GM18502 (cell line): Measurements from ENCODE around the gene PCSK6.
A peak's percentile ranks its signal among the peaks of the same experiment; 100 is the strongest.

Experiments
- ATAC-seq: cut with Tn5 transposase; IDR thresholded peaks from one replicate; pipeline ENCODE4 v1.9.1; 2021; ENCODE audit warnings: mild to moderate bottlenecking; ENCODE audit not compliant: unreplicated experiment, poor library complexity

Gene PCSK6

DNA sequence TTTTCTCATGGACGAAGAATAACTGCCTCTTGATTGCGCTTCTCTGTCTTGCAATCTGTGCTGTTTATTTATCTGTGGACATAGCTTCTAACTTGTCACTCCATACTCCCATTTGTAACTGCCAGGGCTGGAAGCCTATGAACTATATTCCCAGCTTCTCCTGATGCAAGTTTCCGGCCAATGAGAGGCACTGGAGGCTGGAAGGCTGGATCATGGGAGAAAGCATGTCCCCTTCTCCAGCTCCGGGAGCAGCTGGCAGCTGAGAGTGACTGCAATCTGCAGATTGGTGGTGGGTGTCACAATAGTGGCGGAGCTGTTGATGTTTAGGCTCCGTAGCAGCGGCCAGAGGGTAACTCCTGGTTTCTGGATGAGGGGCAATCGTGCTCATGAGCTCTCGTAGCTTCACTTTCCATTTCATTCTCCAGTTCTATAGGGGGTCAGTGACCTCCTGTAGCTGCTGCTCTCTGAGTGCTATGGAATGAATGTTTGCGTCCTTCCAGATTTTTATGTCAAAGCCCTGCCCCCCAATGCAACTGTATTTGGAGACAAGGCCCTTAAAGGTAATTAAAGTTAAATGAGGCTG, 35.7 kb upstream of the PCSK6 start:
- ATAC-seq = no peak

DNA sequence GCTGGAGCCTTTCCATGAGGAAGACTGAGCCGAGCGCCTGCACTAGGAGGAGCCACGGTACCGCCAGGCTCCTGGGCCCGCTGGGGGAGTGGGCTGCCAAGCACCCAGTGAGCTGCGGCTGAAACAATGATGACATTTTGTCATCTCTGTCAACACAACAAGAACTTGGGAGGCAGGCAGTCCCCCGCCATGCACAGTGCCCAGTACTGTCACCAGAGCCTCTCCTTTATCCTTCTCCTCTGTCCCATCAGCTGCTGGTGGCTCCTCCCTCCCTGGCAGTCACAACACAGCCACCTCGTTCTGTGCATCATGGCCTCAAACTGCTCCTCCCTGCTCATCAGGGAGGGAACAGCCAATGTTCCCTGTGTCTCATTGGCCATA, 34.0 kb upstream of the PCSK6 start:
- ATAC-seq = no peak

DNA sequence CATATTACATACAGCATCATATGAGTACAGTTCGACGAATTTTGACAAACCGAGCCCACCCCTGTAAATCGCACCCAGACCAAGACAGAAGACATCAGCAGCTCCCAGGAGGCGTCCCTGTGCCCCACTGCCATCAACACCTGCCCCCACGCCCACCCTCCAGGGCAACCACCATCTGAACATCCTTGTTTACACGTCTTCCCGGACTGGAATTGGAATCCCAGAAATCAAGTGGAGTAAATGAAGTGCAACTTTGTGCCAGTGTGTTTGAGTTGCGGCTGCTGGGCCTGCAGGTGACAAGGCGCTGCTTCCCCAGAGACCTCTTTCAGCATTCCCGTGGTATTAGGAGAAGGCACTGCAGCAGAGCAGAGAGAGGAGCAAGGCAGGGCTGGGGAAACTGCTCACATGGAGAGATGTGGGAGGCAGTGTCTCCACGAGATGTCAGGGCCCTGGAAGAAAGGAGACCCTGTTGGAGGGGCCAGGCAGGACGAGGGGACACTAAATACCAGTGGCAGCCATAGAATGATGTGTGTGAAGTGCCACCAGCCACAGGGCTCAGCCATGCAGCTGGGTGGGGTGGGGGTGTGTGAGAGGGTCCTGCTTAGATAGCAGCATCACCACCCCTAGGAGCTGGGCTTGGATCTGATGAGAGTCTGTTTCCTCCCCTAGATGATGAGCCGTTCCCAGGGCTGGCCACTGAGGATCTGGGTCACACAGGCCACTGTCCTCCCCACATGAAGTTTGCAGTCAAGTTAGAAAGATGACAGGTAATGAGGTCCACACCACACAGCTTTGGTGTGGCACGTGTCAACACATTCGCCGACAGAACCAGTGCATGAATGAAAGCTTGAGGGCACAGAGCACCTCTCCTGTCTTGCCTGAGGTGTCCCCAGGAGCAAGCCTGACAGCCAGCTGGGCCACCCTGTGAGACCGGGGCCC, 33.4 kb upstream of the PCSK6 start:
- no peak for ATAC-seq

DNA sequence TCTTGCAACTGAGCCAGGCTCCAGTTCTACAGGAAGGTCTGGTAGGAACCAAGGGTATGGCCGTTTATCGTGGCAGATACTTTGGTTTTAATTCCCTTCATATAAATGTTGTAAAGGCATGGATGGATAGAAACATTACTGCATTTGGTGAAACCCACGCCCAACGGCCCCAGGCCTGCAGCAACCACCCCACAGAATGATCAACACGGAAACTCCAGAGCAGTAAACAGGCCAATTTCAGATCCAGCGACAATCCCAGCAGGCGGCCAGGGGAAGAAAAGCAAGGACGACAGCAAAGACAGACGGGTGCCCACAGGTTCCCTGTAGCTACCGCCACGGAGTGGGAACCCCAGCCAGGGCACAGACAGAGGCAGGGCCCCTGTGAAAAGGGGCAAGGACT, 32.6 kb upstream of the PCSK6 start:
- no peak for ATAC-seq

DNA sequence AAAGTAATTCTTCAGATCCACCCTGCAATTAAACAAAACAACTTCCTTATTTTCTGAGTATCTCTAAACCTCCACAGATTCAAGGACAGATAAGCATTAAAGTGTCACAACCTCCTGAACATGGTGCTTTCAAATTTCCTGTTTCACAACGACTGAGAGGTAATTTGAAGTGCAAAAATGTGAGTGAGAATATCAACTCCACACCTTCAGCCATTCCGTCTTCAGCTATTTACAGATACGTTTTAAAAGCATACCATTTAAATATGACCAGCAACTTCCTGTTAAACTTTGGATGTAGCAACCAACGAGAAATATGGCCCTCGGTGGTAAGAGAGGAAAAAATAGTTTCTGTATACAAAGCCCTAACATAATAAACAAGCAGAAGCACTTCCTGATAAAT, 32.1 kb upstream of the PCSK6 start:
- ATAC-seq = no peak

DNA sequence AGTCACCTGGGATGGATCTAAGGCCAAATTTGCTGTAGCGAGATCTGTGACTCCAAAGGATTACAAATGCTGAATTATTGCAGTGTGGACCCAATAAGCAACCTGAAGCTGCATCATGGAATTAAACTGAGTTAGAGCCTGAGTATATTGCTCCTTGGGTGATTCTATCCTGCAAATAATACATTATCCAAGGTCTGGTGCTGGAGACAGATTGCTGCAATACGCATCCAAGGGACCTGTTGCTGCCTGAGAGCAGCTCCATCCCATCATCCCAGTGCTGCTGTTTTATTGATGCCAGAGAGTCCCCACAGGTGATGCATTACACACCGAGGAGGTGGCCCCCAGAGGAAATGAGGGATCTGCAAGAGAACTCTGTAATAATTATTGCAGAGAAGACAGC, 31.6 kb upstream of the PCSK6 start:
- ATAC-seq = no peak

DNA sequence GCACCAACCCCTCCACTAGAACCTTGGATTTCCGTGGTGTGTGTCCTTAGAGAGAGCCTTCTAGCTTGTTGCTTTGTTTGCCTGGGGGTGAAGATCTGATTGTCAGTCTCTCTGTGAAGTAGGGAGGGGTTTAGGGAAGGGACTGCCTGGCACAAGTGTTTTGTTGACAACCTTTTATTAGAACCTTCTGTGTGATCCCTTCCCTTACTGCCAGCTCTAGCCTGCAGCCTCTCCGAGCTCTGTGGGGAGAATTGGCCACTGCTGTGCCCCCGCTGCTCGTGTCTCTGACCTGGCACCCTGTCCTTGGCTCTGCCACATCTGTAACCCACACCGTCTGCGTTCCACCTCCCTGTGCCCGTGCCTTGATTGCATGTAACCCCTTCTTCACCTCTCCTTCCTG, 30.9 kb upstream of the PCSK6 start:
- no peak for ATAC-seq

DNA sequence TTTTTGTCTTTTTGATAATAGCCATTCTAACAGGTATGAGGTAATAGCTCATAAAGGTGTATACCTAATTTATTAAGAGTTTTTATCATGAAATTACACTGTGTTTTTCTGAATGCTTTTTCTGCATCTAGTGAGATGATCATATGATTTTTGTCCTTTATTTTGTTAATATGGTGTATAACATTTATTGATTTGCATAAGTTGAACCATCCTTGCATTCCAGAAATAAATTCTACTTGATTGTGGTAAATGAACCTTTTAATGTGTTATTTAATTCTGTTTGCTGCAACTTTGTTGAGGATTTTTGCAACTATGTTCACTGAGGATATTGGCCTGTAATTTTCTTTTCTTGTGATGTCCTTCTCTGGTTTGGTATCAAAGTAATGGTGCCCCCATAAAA, 28.0 kb upstream of the PCSK6 start:
- no peak for ATAC-seq

DNA sequence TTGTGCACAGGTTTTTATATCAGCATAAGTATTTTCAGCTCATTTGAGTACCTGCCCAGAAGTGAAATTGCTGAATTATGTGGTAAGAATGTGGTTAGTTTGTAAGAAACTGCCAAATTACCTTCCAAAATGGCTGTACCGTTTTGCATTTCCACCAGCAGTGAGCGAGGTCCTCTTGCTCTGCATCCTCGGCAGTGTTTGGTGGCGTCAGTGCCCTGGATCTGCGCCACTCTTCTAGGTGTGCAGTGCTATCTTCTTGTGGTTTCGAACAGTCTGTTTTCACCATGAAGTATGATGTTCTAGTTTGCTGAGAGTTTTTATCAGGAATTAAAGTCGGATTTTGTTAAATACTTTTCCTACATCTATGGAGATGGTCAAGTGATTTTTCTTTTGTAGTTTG, 24.8 kb upstream of the PCSK6 start:
- no peak for ATAC-seq

DNA sequence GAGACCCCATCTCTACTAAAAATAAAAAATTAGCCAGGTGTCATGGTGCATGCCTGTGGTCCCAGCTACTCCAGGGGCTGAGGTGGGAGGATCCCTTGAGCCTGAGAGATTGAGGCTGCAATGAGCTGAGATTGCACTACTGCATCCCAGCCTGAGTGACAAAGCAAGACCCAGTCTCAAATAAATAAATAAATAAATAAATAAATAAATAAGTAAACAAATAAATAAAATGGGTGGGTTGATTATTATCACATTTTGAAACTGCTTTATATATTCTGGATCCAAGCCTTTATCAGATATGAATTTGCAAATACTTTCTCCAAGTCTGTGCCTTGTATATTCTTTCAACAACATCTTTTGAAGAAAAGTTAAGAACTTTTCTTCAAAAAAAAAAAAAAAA, 22.2 kb upstream of the PCSK6 start:
- ATAC-seq = no peak

DNA sequence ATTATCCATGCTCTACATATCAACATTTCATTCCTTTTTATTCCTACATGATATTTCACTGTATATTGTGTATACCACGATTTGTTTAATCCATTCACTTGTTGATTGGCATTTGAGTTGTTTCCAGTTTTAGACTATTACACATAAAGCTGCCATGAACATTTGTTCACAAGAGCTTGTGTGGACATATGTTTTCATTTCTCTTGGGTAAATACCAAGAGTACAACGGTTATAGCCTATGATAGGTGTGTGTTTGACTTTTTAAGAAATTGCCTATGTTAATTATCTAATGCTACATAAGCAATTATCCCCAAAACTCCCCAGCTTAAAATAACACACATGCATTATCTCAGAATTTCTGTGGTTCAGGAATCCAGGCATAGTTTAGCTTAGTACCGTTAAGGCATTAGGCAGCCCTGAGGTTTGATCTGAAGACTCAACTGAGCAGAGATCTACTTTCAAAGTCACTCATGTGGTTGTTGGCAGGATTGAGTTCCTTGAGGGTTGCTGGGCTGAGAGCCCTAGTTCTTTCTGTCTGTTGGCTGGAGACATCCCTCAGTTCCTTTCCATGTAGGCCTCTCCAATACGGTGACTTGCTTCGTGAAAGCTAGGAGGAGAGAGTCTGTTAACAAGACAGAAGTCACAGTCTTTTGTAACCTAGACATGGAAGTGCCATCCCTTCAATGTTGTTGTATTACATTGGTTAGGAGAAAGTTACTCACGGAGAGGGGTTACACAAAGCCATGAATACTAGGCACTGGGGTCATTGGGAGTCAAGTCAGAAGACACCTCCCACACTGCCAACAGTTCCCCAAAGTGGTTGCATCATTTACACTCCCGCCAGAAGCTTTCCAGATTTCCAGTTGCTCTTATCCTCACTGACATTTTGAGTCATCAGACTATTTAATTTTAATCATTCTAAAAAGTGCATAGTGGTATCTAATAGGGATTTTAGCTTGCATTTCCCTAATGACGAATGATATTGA, 21.0 kb upstream of the PCSK6 start:
- ATAC-seq = no peak

DNA sequence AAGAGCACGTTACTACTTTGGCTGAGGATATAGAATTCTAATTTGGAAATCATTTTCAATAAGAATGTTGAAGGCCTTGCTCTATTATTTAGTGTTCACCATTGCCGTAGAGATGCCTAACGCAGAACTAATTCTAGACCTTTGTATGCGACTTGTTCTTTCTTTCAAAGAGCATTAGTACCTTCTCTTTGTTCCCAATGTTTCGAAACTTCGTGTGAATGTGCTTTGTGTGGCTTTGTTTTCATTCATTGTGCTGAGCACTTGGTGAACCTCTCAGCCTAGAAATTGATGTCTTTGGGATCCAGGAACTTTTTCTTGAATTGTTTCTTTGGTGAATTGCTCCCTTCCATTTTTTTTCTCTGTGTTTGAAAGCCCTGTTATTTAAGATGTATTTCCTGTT, 19.8 kb upstream of the PCSK6 start:
- ATAC-seq = no peak

DNA sequence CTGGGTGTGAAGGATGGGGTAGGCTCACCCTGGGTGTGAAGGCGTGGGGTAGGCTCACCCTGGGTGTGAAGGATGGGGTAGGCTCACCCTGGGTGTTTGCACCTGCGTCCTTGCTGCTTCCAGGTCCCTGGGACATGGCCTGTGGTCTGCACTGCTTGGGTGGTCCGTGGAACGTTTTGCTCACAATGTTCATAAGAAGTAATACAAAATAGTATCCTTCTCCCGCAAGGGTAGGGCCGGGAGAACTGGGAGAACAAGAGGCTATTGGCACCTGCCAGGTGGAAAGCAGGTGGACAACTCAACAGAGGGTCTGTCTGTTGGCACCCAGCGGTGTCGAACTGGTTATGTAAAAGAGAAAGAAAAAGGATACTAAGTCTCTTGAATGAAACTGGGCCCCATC, 17.0 kb upstream of the PCSK6 start:
- ATAC-seq = no peak

DNA sequence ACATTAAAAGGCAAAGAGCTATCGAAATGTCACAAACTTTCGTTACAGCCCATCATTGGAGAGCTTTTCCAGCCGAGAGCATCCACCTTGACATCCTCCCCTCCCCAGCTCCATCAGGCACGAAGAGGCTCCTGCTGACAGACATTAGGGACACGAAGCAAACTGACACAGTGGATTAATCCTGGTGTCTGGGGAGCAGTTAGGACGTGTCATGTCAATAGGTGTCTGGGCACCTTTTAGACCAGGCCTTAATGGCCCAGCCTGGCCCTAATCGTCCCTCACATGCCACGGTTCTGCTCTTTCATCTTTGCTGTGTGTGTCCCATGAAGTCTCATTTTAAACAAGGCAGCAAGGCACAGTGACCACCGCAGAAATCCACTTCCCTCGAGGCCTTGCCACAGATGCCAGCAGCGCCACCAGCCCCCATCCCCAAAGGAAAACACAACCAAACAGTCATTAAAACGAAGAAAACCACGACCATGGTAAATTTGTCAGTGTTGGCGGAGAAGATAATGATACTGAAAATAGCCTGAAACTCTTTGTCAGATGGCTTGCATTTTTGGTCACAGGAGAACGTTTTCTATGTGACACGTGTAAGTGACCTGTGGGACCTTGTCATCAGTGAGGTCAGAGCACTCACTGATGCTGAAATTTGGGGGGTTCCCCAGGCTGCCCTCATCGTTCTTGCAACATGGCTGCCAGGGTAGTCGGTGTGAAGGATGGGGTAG, 16.3 kb upstream of the PCSK6 start:
- no peak for ATAC-seq

DNA sequence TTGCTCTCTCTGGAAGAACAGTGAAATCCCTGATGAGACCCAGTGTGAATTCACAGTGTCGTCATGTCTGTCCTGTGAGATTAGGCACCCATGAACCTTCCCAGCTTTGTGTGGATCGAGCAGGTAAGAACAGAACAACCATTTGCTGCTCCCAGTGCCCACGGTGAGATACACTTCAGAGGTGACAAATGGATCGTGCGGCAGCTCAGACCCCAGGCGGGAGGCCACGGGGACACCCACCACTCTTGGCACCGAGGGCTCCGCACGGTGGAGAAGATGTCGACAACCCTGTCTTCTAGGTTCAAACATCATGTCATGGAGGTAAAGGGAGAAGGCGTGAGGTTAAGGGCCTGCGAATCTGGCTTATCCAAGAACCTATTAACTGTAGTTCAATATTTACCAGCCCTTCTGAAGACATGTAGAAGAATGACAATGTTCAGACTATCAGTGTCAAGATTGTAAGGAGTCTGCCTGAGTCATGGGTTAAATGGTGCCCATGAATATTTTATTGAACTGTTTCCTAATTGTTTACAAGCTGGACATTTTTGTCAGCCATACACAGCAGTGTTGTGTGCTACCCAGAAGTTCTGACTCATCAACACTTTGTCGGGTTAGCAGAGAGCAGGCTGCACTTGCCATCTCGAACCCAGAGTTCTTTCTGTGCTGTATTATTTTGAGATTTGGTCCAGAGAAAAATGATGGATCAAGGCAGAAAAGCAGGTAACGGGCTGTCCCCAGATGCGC, 15.5 kb upstream of the PCSK6 start:
- no peak for ATAC-seq

DNA sequence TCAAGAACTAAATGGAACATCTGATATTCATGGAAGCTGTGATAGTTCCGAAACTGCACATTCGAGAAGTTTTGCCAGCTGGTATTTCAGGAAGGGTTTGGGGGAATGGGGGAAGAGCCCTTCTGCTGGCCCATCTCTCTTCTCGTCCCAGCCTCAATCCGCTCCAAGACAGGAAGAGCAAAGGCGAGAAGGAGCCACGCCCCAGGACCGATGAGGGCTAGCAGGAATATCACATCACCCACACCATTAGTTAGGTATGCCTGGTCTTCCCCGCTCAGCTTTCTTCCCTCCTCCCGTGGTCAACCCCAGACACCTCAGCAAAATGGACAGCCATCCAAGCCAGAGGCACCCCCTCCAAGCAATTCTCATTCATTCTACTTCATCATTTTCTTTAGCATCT, 14.9 kb upstream of the PCSK6 start:
- ATAC-seq = no peak

DNA sequence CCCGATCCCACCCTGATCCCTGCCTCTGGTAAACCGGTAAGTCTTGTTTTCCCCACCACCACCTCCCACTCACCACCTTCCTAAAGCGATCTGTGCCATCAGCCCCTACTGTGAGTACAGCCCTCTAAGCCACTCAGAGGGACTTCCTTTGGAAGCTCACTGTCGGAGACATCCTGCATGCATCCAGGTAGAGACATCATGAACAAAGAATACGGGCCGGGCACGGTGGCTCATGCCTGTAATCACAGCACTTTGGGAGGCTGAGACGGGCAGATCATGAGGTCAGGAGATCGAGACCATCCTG, 13.7 kb upstream of the PCSK6 start:
- ATAC-seq = no peak

DNA sequence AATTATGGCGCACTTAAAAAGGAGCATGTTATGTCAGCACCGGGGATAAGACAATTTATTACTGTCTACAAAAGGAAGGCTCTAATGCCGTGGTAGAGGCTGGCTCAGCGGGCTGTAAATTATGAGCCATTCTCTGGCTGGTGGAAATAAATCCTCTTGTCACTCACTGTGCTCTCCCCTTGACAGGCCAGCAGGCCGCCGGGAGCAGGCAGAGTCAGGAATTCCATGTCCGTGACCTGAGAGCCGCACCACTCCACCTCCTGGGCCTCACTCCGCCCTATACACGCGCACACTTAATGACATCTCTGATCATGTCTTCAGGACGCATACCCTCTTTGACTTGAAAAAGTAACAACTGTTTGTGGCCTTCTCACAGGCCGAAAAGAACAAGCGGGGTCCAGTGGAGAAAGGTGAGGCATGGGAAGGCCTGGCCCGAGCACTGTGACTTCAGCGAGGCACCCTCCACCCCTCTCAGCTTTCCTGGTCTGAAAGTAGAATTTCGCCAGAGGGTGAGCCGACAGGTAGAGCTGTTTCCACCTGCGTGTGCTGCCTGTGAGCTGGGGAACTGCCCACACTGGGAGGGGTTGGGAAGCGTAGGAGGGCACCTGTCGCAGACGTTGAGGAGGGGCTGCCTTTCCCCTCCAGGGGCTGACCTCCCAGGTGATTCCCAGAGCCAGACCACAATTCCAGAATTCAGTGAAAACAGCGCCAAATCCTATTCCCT, 13.2 kb upstream of the PCSK6 start:
- ATAC-seq = no peak

DNA sequence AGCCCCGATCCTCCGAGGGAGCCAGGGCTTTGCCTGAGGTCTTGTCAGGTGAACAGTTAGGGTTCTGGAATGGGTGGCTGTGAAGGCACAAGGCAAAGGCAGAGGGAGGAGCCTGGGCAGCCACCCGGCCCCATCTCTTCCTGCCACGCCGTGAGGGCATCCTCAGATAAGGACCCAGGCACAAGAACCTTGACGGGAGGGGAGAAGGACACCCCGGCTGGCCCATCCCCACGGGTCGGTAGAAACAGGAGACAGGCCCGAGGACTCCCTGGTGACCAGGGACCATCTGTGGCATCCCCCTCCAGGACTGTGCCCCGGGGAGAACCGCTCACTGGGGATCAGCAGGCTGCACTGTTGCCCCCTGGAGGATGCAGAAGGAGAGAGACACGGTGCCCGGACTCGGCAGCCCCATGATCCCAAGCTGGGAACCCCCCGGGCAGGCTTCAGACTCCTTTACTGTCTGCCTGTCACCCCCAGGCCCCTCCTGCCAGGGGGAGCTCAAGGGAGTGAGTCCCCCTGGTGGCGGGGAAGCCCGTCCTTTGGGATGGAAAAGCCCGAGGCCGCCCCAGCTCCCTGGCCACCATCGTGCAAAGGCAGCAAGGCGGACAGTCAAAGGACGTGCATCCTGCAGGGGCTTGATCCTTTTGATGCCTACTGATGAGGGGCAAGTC, 12.3 kb upstream of the PCSK6 start:
- peak; percentile 79 for ATAC-seq
